GM20000 (cell line): ENCODE data around the gene ENC1.

ENCODE experiments used
- DNase-seq: peaks from one replicate; pipeline ENCODE4 v3.0.0; 2012; ENCODE audit warnings: low spot score
- TF ChIP-seq, protein P1 (sequence below): IDR thresholded peaks from 2 replicates; pipeline ENCODE4 v1.5.1; 2012; ENCODE audit warnings: mild to moderate bottlenecking, control low read depth; ENCODE audit errors: extremely low read depth, missing control alignments

Gene ENC1

DNA sequence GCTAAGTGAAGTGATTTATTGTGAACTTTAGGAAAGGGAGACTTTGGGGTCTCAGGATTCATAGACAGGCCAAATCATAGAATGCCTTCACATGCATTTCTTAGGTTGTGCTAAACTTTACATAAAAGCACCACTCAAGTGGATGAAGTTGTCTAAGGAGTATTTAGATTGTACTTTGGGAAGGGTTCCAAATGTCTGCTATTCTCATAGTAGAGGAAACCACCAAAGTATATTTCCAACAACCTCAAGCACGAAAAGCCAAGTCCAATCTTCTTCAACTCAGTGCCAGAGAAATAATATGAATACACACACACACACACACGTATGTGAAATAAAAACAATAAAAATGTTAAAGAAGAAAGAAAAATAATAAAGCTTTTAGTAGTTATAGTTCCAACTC, 41.8 kb downstream of the ENC1 start:
- no peak for DNase-seq
- TF ChIP-seq, protein P1, sequence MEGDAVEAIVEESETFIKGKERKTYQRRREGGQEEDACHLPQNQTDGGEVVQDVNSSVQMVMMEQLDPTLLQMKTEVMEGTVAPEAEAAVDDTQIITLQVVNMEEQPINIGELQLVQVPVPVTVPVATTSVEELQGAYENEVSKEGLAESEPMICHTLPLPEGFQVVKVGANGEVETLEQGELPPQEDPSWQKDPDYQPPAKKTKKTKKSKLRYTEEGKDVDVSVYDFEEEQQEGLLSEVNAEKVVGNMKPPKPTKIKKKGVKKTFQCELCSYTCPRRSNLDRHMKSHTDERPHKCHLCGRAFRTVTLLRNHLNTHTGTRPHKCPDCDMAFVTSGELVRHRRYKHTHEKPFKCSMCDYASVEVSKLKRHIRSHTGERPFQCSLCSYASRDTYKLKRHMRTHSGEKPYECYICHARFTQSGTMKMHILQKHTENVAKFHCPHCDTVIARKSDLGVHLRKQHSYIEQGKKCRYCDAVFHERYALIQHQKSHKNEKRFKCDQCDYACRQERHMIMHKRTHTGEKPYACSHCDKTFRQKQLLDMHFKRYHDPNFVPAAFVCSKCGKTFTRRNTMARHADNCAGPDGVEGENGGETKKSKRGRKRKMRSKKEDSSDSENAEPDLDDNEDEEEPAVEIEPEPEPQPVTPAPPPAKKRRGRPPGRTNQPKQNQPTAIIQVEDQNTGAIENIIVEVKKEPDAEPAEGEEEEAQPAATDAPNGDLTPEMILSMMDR: no peak

DNA sequence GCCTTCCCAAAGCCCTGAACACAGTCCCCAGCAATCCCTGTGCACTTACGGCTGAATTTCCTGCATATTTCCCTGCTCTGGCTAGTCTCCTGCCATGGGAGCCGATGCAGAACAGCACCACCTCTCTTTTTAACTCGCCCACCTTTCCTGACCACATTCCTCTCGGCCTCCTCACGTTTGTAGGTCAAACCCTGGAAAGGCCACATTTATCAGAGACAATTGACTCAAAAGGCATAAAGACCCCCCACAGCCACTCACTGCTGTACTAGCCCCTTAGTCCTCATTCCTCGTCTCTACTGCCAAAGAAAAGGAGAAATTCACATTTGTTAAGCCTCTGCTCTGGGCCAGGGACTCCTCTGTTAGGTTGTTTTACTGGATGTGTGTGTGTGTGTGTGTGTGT, 43.6 kb downstream of the ENC1 start:
- TF ChIP-seq, protein P1: no peak
- no peak for DNase-seq

DNA sequence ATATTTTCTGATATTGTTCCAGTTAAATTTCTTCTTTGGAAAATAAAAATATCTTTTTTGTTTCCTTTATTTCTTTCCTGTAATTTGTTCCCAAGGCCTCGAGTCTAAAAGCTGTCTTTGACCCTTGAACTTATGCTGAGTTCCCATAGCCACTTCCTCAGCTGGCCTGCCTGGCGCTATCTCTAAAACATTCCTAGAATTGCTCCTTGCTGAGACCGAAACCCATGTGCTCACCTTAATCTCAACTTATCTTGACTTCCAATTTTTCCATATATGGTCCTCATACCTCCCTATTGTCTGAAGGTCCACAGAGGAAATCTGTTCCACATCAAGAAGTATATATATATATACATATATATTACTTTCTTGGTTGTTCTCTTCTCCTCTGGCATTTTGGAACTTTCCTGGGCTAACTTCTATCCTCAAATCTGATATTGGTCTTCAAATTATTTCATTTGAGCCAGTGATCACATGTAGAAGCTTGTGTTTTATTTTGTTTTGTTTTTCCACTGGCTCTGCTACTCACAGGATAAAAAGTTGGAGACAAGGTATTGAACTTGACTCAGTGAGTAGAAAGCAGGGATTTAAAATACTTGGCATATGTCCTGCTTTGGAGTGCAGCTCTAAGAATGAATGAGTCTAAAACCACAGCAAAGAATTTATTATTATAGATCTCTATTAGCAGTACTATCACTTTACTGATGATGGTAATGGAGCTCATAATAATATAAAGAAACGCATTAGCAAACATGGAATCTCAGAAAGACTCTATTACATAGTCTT, 45.2 kb downstream of the ENC1 start:
- TF ChIP-seq, protein P1: no peak
- no peak for DNase-seq

DNA sequence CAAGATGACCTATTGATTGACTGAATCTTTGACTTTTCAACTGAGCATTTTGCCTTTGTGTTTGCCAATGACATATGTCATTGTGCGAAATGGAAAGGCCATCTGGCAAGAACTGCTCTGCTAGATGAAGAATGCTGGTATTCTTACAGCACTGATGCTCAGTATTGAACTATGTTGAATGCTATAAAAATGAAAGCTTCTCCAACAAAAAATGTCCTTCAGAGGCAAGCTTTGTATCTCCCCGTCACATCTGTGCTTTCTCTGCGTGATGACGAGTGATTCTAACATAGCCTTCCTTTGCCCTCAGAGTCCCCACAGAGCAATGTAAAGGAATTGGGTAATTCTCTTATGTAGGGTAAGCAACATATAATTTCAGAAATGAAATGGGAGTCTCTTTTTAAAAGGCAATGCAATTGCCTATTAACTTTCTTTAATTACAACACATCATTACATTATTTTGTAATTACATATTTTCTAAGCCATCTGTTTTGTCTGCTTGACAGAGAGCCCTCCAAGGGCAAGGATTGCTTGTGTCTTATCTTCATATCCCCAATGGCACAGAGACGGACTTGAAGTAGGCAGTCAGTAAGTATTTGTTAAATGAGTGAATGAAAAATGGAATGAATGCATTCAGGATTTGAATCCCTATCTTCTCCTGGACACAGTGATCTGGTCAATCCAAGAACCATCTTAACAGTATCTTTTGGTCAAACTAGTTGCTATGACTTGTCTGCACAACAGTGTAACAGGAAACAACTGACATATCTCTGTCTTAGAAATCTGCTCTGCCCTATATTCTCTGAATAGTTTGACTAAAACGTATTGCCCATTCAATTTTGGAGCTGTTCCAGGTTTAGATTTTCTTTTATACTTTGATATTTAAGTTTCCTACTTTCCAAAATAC, 46.1 kb downstream of the ENC1 start:
- TF ChIP-seq, protein P1: no peak
- no peak for DNase-seq

DNA sequence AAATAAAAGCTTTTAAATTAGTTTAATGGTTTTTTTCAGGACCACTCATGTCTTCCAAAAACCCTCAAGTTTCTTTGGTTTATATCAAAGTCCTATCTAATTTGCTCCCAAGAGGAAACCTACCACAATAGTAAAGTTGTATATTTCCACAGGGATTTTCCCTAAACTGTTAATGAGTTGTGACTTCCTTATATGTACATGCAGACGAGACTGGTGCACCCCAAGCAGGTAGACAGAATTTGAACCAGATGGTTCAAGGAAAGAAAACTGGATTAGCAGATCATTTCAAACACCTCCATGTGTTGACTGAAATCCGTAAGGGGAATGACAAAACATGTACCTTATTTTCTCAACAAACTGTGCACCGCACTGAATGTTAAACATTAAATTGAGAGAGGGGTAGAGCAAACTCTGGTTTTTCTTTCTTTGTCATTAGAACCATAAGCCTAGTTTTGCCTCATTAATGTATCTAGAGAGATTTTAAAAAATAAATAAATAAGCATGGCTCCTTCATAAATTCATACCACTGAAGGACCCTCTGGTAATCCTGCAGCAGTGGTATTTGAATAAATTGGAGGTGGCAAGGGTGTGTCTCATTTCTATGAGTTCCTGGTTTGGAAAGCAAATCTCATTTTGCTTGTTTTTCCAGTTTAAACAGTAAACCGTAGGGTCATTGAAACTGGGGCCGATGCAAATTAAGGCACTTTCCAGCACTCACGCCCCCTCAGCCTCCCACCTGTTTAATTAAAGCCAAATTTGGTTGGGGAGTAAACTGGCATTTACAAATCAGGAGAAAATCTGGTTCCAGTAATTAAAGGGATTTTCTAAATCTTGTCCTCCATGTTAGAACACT, 51.1 kb downstream of the ENC1 start:
- TF ChIP-seq, protein P1: no peak
- no peak for DNase-seq

DNA sequence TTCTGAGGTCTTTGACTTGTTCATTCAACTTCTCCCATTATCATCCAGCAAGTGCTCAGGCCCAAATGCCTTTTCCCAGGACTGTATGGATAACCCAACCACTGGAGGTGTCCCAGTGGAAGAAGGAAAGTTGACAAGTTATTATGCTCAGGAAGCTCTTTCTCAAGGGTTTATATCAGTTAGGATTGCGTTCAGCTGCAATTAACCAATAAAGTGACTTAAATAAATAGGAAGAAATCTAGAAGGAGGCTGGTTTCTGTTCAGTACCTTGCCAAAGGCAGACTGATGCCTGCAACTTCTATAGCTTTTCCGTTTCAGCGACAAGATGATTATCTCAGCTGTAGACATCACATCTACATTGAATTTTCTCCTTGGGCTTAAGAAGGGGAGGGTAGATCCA, 52.1 kb downstream of the ENC1 start:
- TF ChIP-seq, protein P1: no peak
- no peak for DNase-seq
